ENCODE results near the gene LZTS2. TPM values are rescaled to one million over a fixed set of nuclear protein-coding genes. Genes with fewer than 3 reads are reported as not detected.

The LZTS2 gene
- total and polyA plus RNA-seq, 2 of the 4 experiments (the other 2 are of a cell fraction) = 19.2 to 101 TPM

DNA sequence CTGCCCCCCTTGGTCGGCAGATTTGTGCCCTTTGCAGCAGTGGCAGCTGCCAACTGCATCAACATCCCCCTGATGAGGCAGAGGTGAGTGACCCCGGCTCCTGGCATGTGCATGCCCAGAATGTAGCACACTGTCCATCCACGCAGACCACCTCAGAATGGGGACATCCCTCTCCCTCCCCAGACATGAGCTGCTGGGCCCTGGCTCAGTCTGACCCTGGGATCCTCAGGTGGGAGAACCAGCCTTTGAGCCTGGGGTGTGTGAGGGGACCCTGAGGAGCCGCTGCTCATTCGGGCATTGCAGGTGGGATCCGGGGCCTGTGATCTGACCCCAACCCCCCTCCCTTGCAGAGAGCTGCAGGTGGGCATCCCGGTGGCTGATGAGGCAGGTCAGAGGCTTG lies 37.1 kb downstream of the LZTS2 start:
- Histone ChIP-seq H2BK20ac (ENCODE audit: low read depth, low read length) (no peak overlapping the region), H2AK5ac (ENCODE audit: low read depth, low read length) (no peak overlapping the region), H3K4me1 (ENCODE audit: control insufficient read depth, insufficient read depth, low read length) (peaks cover 2% of the 10 kb centered on the region), H3K14ac (replicated peaks; ENCODE audit: low read depth, low read length) (no peak overlapping the region), H3K9me1 (ENCODE audit: insufficient read depth, low read length) (peaks cover 2% of the 10 kb centered on the region; the same call in 1 of the 2 replicates), H3K4me3 (ENCODE audit: insufficient read depth, low read depth, low read length) (no peak overlapping the region), H3K36me3 (ENCODE audit: control insufficient read depth, insufficient read depth, low read length) (peaks cover 49% of the 10 kb centered on the region), H3K9me3 (ENCODE audit: control insufficient read depth, insufficient read depth, low read length) (no peaks in the 10 kb centered on the region), H3K9ac (ENCODE audit: low read depth, low read length) (no peak overlapping the region), H3K27me3 (ENCODE audit: control insufficient read depth, insufficient read depth, low read length) (no peaks in the 10 kb centered on the region), H3K4me2 (ENCODE audit: low read depth, low read length) (no peak overlapping the region), H4K5ac (ENCODE audit: low read depth, low read length) (no peak overlapping the region), H3K4ac (ENCODE audit: low read depth, low read length) (no peak overlapping the region), H3K23ac (ENCODE audit: low read depth, low read length) (no peak overlapping the region), H3K18ac (ENCODE audit: low read depth, low read length) (no peak overlapping the region), H3K56ac (ENCODE audit: extremely low read depth, insufficient read depth, low read length) (no peak overlapping the region), H2BK15ac (ENCODE audit: low read depth, low read length) (no peak overlapping the region), H2BK120ac (ENCODE audit: low read depth, low read length) (no peak overlapping the region), H4K91ac (ENCODE audit: insufficient read depth, low read depth, low read length) (no peak overlapping the region), H4K20me1 (ENCODE audit: insufficient read depth, low read length) (peaks cover 36% of the 10 kb centered on the region), H3K79me1 (ENCODE audit: low read depth in 1 of 2, low read length in 2 of 2) (peaks cover 21 to 59% of the 10 kb centered on the region in 2 experiments; a peak in 3 of 4 replicates), H2AFZ (replicated peaks; ENCODE audit: low read length, poor library complexity) (no peak overlapping the region), H4K8ac (ENCODE audit: low read depth in 2 of 2, low read length in 2 of 2) (no peak overlapping the region), H2BK5ac (ENCODE audit: low read depth, low read length, poor library complexity, severe bottlenecking) (no peak overlapping the region), H2AK9ac (replicated peaks; ENCODE audit: low read depth, low read length, poor library complexity) (no peak overlapping the region), H3K27ac (ENCODE audit: insufficient read depth, low read length) (no peak overlapping the region)
- intact Hi-C loops (cut with micrococcal nuclease) = no loop called here
- dilution Hi-C loops (cut with HindIII; ENCODE audit: low sequenced_read_pairs, unreplicated experiment) = no loop called here
- TF ChIP-seq POLR2A (IDR thresholded peaks at IDR 0.05; ENCODE audit: low read depth, low read length) = no peak
- no peak for TF ChIP-seq RCOR1 (IDR thresholded peaks at IDR 0.05; ENCODE audit: insufficient replicate concordance, low read length)
- TF ChIP-seq, protein P1, sequence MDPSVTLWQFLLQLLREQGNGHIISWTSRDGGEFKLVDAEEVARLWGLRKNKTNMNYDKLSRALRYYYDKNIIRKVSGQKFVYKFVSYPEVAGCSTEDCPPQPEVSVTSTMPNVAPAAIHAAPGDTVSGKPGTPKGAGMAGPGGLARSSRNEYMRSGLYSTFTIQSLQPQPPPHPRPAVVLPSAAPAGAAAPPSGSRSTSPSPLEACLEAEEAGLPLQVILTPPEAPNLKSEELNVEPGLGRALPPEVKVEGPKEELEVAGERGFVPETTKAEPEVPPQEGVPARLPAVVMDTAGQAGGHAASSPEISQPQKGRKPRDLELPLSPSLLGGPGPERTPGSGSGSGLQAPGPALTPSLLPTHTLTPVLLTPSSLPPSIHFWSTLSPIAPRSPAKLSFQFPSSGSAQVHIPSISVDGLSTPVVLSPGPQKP (IDR thresholded peaks at IDR 0.05; ENCODE audit: borderline replicate concordance, low read depth, low read length) = no peak
- no peak for TF ChIP-seq BHLHE40 (IDR thresholded peaks at IDR 0.05; ENCODE audit: low read depth, low read length)
- TF ChIP-seq NFE2L2 (IDR thresholded peaks at IDR 0.05; ENCODE audit: low read depth, low read length) = no peak
- TF ChIP-seq RFX5 (IDR thresholded peaks at IDR 0.05; ENCODE audit: low read depth, low read length) = no peak
- no peak for TF ChIP-seq CEBPB (IDR thresholded peaks at IDR 0.05; ENCODE audit: low read depth, low read length)
- ATAC-seq (ENCODE audit: low read depth) (no peak), DNase-seq (no peak)
- POLR2A ChIA-PET (ENCODE audit: unreplicated experiment) = no interaction called here
- CTCF ChIA-PET = no interaction called here
- in situ Hi-C loops (cut with MboI; ENCODE audit: low sequenced_read_pairs) = no loop called here
- no TSS peak for BruUV-seq (replicated peaks)
- 80% methylated on average over 5 of the region's 7 CpGs; no CpG with 5 or more reads in 1 of the 2 experiments for WGBS, 2 experiments (ENCODE audit: extremely low coverage in 2 of 2, insufficient read length in 1 of 2)

All from IMR-90 (cell line).